Measurements from ENCODE around the gene ATP5F1D. TPM values are rescaled to one million over a fixed set of nuclear protein-coding genes. Genes with fewer than 3 reads are reported as not detected.

ATP5F1D gene
- total and polyA plus RNA-seq, 2 of the 8 experiments (the other 6 are each of a cell fraction or from before 2014, with no cell fraction given) = 174 to 249 TPM

- Histone ChIP-seq H3K9me3 (ENCODE audit: insufficient read depth in 2 of 2, low read depth in 1 of 2, low read length in 1 of 2) (no peaks in the 10 kb centered on the region), H3K4me1 (replicated peaks in 1 of 4; ENCODE audit: control insufficient read depth in 3 of 4, insufficient read depth in 4 of 4, low read length in 3 of 4) (peaks cover 0 to 17% (median 11%) of the 10 kb centered on the region in 4 experiments; a peak in 5 of 7 replicates), H3K9ac (replicated peaks in 1 of 4; ENCODE audit: extremely low read depth in 1 of 4, low read depth in 3 of 4, low read length in 3 of 4) (peak within 1 kb of the TSS in 3 of 4 experiments; percentile 13 to 63 (median 38); a peak in 4 of 7 replicates), H2AK5ac (ENCODE audit: low read depth, low read length) (no peak within 1 kb of the TSS), H3K56ac (replicated peaks; ENCODE audit: insufficient read length, low read depth, low read length) (no peak within 1 kb of the TSS), H3K18ac (ENCODE audit: extremely low read depth, low read length) (peak within 1 kb of the TSS; percentile 78), H2BK15ac (ENCODE audit: low read length) (0 out of 2 replicates have a peak within 1 kb of the TSS, but pooled peaks have one; percentile 65), H2BK120ac (replicated peaks; ENCODE audit: low read depth, low read length) (no peak within 1 kb of the TSS), H3K23ac (ENCODE audit: insufficient read length) (no peak within 1 kb of the TSS), H2BK5ac (ENCODE audit: low read depth, low read length) (peak within 1 kb of the TSS; percentile 75; the same call in 1 of the 2 replicates), H4K5ac (ENCODE audit: insufficient read length, low read depth, low read length) (peak within 1 kb of the TSS; percentile 15), H3K4ac (replicated peaks; ENCODE audit: insufficient read length, low read depth, low read length) (peak within 1 kb of the TSS; percentile 69), H3K27me3 (replicated peaks in 1 of 4; ENCODE audit: control insufficient read depth in 3 of 4, extremely low read depth in 1 of 4, insufficient read depth in 3 of 4, low read length in 3 of 4) (no peaks in the 10 kb centered on the region), H3K79me1 (ENCODE audit: low read depth, low read length) (peaks cover 7% of the 10 kb centered on the region), H3K4me2 (ENCODE audit: insufficient read depth in 1 of 2, low read depth in 2 of 2, low read length in 2 of 2) (peak within 1 kb of the TSS; percentile 56 to 82), H3K14ac (ENCODE audit: insufficient read length) (no peak within 1 kb of the TSS), H3K27ac (ENCODE audit: low read depth, low read length) (no peak within 1 kb of the TSS), H2BK12ac (ENCODE audit: low read depth, low read length) (peak within 1 kb of the TSS; percentile 85; the same call in 1 of the 2 replicates), H2AFZ (ENCODE audit: low read length) (no peak within 1 kb of the TSS), H4K20me1 (replicated peaks in 1 of 2; ENCODE audit: control insufficient read depth in 1 of 2, insufficient read depth in 2 of 2, low read length in 2 of 2) (peaks cover 0 to 19% of the 10 kb centered on the region in 2 experiments), H4K91ac (replicated peaks; ENCODE audit: insufficient read length, low read length) (peak within 1 kb of the TSS; percentile 93), H4K8ac (ENCODE audit: extremely low read depth, insufficient read depth, low read length) (peak within 1 kb of the TSS; percentile 65; the same call in 1 of the 2 replicates), H3K23me2 (ENCODE audit: low read depth, low read length) (peaks cover 15% of the 10 kb centered on the region; the same call in 1 of the 2 replicates), H3K36me3 (ENCODE audit: control insufficient read depth in 2 of 4, insufficient read depth in 4 of 4, low read length in 3 of 4) (peaks cover 2 to 29% (median 5%) of the 10 kb centered on the region in 4 experiments; a peak in 5 of 8 replicates), H2BK20ac (ENCODE audit: low read length) (no peak within 1 kb of the TSS), H3K79me2 (ENCODE audit: control insufficient read depth in 1 of 2, insufficient read depth in 2 of 2, low read length in 2 of 2) (peaks cover 0 to 4% of the 10 kb centered on the region in 2 experiments; a peak in 1 of 4 replicates), H3K4me3 (ENCODE audit: extremely low read depth in 1 of 4, insufficient read depth in 2 of 4, low read depth in 3 of 4, low read length in 4 of 4) (peak within 1 kb of the TSS; percentile 67 to 75 (median 70))
- ChIA-PET CTCF (ENCODE audit: partially characterized antibody) (interaction anchor here (0.7 to 2.4 kb wide), 8 partner anchors 12 to 370 kb away, joined by 3 to 11 read pairs (median 6); no protein-coding TSS in a partner anchor), POLR2A (ENCODE audit: partially characterized antibody) (interaction anchor here (0.7 to 10.1 kb wide), 11 partner anchors 9 to 247 kb away, joined by 3 to 355 read pairs (median 5); partner anchors contain the start of genes CIRBP and GPX4)
- WGBS, 2 experiments (ENCODE audit: extremely low coverage in 1 of 2, insufficient coverage in 1 of 2, insufficient read length in 1 of 2, insufficient replicate concordance in 2 of 2, low coverage in 1 of 2, low lambda C conversion rate in 2 of 2, missing lambda C conversion rate in 1 of 2) = 2% methylated on average over 20 of the region's 87 CpGs; no CpG with 5 or more reads in 1 of the 2 experiments
- DNase-seq (ENCODE audit: low read depth in 1 of 2, low spot score in 2 of 2) (peak in 1 of 2 experiments; percentile 61), FAIRE-seq (no peak)
- TF ChIP-seq, protein P1, sequence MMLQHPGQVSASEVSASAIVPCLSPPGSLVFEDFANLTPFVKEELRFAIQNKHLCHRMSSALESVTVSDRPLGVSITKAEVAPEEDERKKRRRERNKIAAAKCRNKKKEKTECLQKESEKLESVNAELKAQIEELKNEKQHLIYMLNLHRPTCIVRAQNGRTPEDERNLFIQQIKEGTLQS (IDR thresholded peaks at IDR 0.05; ENCODE audit: insufficient read depth, low read depth, low read length) = no peak
- TF ChIP-seq PHF8 (conservative IDR thresholded peaks at IDR 0.05; ENCODE audit: low read depth, low read length) = 0 out of 2 replicates have a peak, but pooled peaks have one; percentile 16
- peak; percentile 49; the same call in 1 of the 2 replicates for TF ChIP-seq RBBP5 (IDR thresholded peaks at IDR 0.05; ENCODE audit: borderline replicate concordance, low read depth, low read length)
These were observed 3.7 kb upstream of the ATP5F1D start, which contains the start of gene CBARP for GRCh38 chr19:1237754-1238368. TSS of gene CBARP (minus strand) at chr19:1238005. CDS start at chr19:1236100, 1,905 bp downstream.

Data from H1 (cell line).